ENCODE data around the gene FGD5.

Gene FGD5

GRCh38 chr3:14779069-14779685, 39.6 kb upstream of the FGD5 start:
- TF ChIP-seq REST (IDR thresholded peaks at IDR 0.05; ENCODE audit: insufficient read depth in 1 of 2, low read depth in 2 of 2, low read length in 2 of 2) = no peak
- no peak for TF ChIP-seq POLR2AphosphoS5 (IDR thresholded peaks at IDR 0.05; ENCODE audit: low read depth, low read length)
- TF ChIP-seq SIN3A (IDR thresholded peaks at IDR 0.05; ENCODE audit: borderline replicate concordance, insufficient read depth, low read length) = no peak
- no peak for TF ChIP-seq FOXP2 (optimal IDR thresholded peaks at IDR 0.05; ENCODE audit: borderline replicate concordance, extremely low read depth, extremely low read length, insufficient read depth)
- no peak for TF ChIP-seq TAF1 (IDR thresholded peaks at IDR 0.05; ENCODE audit: borderline replicate concordance, insufficient read depth, low read length)

GRCh38 chr3:14780927-14781507, 37.7 kb upstream of the FGD5 start:
- TF ChIP-seq POLR2AphosphoS5 (IDR thresholded peaks at IDR 0.05; ENCODE audit: low read depth, low read length) = no peak
- TF ChIP-seq SIN3A (IDR thresholded peaks at IDR 0.05; ENCODE audit: borderline replicate concordance, insufficient read depth, low read length) = no peak
- TF ChIP-seq TAF1 (IDR thresholded peaks at IDR 0.05; ENCODE audit: borderline replicate concordance, insufficient read depth, low read length) = no peak
- no peak for TF ChIP-seq FOXP2 (optimal IDR thresholded peaks at IDR 0.05; ENCODE audit: borderline replicate concordance, extremely low read depth, extremely low read length, insufficient read depth)
- TF ChIP-seq REST (IDR thresholded peaks at IDR 0.05; ENCODE audit: insufficient read depth in 1 of 2, low read depth in 2 of 2, low read length in 2 of 2) = no peak

- TF ChIP-seq SIN3A (IDR thresholded peaks at IDR 0.05; ENCODE audit: borderline replicate concordance, insufficient read depth, low read length) (no peak), FOXP2 (optimal IDR thresholded peaks at IDR 0.05; ENCODE audit: borderline replicate concordance, extremely low read depth, extremely low read length, insufficient read depth) (no peak), REST (IDR thresholded peaks at IDR 0.05; ENCODE audit: insufficient read depth in 1 of 2, low read depth in 2 of 2, low read length in 2 of 2) (no peak), POLR2AphosphoS5 (IDR thresholded peaks at IDR 0.05; ENCODE audit: low read depth, low read length) (no peak), TAF1 (IDR thresholded peaks at IDR 0.05; ENCODE audit: borderline replicate concordance, insufficient read depth, low read length) (no peak)
Observed at GRCh38 chr3:14783480-14784086, 35.2 kb upstream of the FGD5 start.

GRCh38 chr3:14784087-14784681, 34.6 kb upstream of the FGD5 start:
- TF ChIP-seq TAF1 (IDR thresholded peaks at IDR 0.05; ENCODE audit: borderline replicate concordance, insufficient read depth, low read length) (no peak), FOXP2 (optimal IDR thresholded peaks at IDR 0.05; ENCODE audit: borderline replicate concordance, extremely low read depth, extremely low read length, insufficient read depth) (no peak)

GRCh38 chr3:14785207-14786155, 33.3 kb upstream of the FGD5 start:
- no peak for TF ChIP-seq SIN3A (IDR thresholded peaks at IDR 0.05; ENCODE audit: borderline replicate concordance, insufficient read depth, low read length)
- TF ChIP-seq POLR2AphosphoS5 (IDR thresholded peaks at IDR 0.05; ENCODE audit: low read depth, low read length) = no peak
- no peak for TF ChIP-seq TAF1 (IDR thresholded peaks at IDR 0.05; ENCODE audit: borderline replicate concordance, insufficient read depth, low read length)
- no peak for TF ChIP-seq FOXP2 (optimal IDR thresholded peaks at IDR 0.05; ENCODE audit: borderline replicate concordance, extremely low read depth, extremely low read length, insufficient read depth)

Data from PFSK-1 (cell line).